ENCODE measurements around the gene CLINT1.
"Not testable (repeated sequence)": the region's sequence is repeated elsewhere in the genome, so short reads cannot be mapped to it uniquely, and the experiment has no call there.

The CLINT1 gene

DNA sequence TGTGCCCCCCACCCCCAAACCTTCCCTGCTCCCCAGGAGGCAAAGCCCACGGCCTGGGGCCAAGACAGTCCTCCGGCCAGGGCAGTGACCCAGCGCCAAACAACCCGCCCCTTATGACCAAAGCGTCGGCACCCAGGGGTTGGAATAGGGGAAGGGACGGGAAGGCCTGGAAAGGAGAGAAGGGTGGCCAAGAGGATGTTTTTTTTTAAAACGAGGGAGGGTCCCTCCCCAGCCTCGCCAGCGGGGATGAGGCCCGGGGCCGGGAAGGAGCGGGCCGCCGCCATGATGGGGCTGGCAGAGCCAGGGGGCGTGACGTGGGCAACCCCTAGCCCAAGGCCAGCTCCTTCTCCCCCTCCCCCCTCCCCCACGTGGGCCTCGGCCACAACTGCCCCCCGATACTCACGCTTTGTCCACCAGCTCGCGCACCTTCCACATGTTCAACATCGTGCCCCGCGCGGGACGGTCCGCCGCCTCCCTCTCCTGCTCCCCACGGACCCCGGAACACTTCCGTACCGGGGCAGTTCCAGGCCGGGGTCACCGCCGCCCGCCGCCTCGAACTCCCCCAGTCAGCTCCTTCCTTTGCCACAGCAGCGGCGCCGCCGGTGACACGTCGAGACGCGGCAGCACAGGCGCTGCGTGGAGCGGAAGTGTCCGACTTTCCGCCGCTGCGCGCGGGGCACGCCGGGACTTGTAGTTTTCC is at the start of gene CLINT1:
Gene CLINT1, minus strand, starts transcription at position 619 of the 700 bp plus-strand sequence. Its CDS starts 175 bp downstream, at position 444.
- DNase-seq (ENCODE audit: low read depth): peak; percentile 91

- no peak for DNase-seq (ENCODE audit: low read depth)
Observed at GRCh38 chr5:157908459-157908858, 49.5 kb upstream of the CLINT1 start.

DNA sequence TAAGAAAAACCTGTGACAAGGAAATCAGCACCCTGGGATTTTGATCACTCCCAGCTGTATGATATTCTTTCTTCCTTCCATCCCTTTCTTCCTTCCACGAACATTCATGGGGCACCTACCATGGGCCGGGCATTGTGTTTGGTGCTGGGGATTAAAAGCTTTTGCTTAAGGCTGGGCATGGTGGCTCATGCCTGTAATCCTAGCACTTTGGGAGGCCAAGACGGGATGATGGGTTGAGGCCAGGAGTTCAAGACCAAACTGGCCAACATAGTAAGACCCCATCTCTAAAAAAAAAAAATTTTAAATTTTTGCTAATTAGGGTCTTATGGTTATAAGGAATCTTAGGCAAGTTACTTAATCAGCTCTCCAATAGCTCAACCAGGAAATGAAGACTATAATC is 48.5 kb upstream of the CLINT1 start:
- DNase-seq (ENCODE audit: low read depth): no peak

GRCh38 chr5:157903117-157903450 is 44.1 kb upstream of the CLINT1 start:
- DNase-seq (ENCODE audit: low read depth): peak; percentile 5

DNA sequence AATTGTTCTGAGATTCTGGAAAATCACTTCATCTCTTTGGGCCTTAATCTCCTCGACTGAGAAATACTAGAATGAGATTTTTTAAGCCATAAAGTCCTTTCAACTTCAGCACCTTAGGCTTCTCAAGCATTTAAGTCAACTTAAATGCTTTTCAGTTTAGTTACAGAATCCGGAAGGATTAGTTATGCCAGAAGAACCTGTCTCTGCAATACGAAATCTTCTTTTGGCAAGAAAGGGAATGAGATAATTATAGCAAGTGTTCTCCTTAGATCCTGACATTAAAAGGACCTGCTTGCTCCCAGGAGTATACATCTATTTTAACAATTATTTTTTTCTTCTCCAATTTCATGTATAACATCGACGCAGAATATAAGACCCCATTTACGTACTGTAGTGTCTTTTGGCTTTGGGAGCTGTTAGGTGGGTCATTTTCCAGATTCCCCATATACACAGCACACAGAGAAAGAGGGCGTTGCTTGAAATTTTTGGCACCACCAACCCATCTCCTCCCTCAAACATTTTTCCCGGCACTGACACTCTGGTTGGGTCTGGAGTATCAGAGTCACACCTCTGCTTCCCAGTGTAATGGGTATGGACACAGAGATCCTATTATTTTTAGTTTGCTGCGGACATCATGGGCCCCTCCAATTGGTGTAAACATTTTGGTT is 43.6 kb upstream of the CLINT1 start:
- DNase-seq (ENCODE audit: low read depth): no peak

- DNase-seq (ENCODE audit: low read depth): no peak
Observed at GRCh38 chr5:157900644-157901043, 41.7 kb upstream of the CLINT1 start.

GRCh38 chr5:157893611-157894010 is 34.7 kb upstream of the CLINT1 start:
- no peak for DNase-seq (ENCODE audit: low read depth)

GRCh38 chr5:157892974-157893373 is 34.0 kb upstream of the CLINT1 start:
- no peak for DNase-seq (ENCODE audit: low read depth)

DNA sequence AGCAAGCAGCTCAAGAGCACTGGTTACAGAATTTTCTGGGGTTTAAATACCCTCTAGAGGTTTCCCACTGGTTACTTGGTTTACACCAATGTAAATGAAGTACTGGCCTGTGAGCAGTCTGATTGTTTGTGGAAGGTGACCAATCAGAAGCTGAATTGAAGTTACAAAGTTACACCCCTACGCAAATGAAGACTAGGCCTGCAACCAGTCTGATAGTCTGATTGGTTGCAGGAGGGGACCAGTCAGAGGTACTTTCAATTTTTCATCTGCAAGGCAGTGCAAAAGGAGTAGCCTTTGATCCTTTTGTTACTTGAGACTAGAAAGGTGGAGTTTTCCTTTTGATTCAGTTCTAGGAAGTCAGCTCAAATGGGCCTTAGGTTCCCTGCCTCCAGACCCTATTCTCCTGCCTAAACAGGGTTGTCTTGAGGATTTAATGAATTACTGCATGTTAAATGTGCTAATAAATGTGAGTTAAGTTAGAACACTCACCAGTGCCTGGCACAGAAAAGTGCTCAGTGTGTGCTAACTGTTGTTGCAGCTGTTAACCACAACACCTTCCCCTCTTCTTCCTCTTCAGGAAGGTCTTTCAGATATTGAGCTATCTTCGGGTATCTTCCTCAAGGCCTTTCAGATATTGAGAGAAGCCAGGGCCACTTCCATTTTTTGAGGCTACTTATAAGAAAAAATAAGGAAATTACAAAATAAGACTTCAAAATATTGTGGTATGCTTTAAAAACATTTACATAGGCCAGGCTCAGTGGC is 32.1 kb upstream of the CLINT1 start:
- DNase-seq (ENCODE audit: low read depth): no peak

DNA sequence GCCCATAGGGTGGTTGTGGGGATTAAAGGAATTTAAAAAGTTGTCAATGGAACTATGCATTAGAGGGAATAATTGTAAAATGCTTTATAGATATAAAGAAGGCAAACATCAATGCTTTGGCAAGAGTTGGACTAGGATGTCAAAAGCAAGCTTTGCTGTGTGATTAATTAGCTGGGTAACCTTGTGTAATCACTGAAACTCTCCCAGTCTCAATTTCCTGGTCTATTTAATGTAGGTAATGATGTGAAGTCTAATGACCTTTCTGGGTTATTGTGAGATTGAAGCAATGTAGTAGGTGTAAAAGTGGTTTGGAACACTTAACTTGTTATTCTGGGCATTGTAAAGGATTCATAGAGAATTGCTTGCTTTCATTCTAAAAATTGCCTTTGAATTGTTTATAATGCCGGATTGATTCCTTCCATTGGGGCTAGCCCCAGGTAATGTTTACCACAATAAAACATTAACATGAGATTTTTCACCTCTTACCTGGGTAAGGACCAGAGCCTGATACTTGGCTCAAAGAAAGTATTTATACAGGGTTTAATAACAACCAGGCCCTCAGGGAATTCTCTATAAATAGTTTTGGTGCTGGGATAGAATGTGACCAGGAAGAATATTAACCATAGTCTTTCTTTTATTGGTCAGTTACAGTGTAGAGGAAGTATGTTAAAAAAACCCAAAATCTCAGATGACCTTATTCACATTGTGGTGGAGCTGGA is 30.0 kb upstream of the CLINT1 start:
- no peak for DNase-seq (ENCODE audit: low read depth)

DNA sequence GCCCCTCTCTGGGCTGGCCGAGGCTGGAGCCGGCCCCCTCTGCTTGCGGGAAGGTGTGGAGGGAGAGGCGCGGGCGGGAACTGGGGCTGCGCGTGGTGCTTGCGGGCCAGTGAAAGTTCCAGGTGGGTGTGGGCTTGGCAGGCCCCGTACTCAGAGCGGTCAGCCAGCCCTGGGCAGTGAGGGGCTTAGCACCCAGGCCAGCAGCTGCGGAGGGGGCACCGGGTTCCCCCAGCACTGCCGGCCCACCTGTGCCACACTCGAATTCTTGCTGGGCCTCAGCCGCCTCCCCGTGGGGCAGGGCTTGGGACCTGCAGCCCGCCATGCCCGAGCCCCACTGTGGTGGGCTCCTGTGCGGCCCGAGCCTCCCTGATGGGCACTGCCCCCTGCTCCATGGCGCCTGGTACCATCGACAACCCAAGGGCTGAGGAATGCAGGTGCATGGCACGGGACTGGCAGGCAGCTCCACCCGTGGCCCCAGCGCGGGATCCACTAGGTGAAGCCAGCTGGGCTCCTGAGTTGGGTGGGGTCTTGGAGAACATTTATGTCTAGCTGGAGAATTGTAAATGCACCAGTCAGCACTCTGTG is 27.9 kb upstream of the CLINT1 start:
- DNase-seq (ENCODE audit: low read depth): no peak

DNA sequence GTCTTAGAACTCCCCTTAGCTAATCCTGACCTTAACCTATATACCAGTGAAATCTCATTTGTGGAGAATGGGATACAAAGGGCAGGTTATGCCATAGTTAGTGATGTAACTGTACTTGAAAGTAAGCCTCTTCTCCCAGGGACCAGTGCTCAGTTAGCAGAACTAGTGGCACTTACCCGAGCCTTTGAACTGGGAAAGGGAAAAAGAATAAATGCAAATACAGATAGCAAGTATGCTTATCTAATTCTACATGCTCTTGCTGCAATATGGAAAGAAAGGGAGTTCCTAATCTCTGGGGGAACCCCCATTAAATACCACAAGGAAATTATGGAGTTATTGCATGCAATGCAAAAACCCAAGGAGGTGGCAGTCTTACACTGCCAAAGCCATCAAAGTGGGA is 26.1 kb upstream of the CLINT1 start:
- not testable (repeated sequence) for DNase-seq (ENCODE audit: low read depth)

GRCh38 chr5:157881498-157881897 is 22.6 kb upstream of the CLINT1 start:
- DNase-seq (ENCODE audit: low read depth): not testable (repeated sequence)

DNA sequence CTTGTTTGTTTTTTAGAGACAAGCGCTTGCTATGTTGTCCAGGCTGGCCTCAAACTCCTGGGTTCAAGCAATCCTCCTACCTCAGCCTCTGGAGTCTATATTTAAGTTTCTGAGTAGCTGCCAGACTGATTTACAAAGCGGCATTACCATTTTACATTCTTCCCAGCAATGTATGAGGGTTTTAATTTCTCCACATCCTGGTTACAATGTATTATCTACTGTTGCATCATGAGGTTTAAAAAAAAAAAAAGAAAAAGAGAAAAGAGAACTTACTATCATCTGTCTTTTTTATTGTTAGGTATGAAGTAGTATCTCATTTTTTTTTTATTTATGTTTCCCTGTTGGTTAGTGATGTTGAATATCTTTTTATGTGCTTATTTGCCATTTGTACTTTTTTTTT is 18.9 kb upstream of the CLINT1 start:
- no peak for DNase-seq (ENCODE audit: low read depth)

DNA sequence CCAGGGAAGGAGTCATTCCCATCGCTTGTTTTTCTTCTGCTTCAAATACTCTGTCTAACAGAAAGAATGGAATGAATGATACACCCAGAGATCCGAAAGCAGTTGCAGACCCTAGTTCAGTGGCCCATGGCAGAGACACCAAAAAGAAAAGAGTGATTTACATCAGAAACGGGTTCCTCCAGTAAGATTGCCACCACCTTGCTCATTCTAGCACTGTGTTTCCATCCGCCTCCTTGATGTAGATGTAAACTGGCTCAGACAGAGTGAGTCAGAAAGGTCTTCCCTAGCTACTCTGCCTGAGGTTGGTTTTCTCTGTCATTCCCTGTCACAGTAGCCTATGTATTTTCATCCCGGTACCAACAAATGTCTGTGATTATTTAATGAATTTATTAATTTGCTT is 15.9 kb upstream of the CLINT1 start:
- DNase-seq (ENCODE audit: low read depth): no peak

DNA sequence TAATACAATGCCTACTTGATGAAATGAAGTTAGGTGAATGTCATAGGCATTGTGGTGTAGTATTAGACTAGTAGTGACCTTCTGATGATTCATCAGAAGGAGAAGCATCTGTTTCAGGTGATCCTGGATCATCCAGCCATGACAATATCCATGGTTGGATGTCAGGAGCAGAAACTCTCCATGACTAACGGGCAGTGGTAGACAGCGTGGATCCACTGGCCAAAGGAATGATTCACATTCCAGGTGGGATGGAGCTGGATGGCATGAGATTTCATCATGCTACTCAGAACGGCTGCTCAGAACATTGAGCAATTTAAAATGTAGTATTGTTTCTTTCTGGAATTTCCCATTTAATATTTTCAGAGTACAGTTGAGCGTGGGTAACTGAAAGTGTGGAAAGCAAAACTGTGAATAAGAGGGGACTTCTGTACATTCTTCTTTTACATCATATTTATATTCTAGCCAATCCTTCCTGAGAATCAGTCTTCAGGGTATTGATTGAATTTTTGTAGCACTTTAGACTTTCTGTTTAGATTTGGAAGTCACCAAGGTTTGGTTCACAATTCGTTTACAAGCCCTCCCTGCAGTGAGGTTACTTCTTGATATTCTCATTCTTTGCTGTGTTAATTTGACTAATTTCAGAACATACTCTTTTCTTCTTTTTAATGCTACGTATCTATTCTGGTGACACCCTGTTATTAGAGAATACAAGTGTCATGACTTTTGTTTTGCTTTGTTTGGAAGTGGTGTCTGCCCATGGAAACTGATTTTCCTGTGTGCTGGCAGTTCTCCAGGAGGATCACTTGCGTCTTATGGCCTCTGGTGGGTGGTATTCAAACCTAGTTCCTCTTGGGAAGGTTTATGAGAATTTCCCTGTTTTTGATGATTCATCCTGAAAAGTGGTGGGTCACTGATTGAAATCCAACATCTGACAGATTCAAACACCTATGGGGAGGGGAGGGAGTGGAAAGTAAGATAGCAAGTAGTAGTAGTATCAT is 12.2 kb upstream of the CLINT1 start:
- peak; percentile 59 for DNase-seq (ENCODE audit: low read depth)

- no peak for DNase-seq (ENCODE audit: low read depth)
Observed at GRCh38 chr5:157867751-157868387, 8.9 kb upstream of the CLINT1 start.

DNA sequence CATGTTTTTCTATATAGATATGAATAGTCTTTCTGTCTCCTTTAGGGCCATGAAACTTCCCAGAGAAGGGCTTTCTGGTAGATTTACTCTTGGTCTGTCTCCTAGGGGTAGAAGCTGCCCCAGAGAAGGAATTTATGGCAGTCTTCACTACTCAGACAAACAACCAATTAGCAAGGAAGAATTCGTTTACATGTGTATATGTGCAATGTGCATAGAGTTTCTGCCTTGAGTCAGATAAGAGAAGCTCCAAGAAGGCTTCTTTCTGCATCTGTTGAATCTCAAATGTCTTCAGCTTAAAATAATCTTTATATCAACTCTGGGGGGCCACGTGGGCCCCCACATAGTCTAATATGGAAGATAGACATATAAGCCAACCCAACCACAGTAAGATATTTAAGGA is 7.6 kb upstream of the CLINT1 start:
- no peak for DNase-seq (ENCODE audit: low read depth)

DNA sequence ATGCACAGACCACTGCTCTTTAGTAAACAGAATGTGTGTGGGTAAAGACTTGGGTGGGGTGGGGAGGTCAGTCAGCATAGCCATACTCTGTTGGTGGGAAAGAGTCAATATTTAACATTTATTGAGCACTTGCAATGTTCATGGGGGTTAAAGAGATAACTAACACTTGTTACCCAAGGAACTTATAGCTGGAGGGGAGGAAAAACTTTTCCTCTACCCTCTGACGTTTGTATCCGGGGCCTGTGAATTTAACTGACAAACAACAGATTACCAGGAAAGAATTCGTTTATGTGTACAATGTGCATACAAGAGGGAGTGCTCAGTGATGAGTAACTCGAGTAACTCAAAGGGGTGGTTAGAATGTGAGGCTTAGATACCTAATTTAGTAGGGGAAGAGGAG is 6.8 kb upstream of the CLINT1 start:
- DNase-seq (ENCODE audit: low read depth): peak; percentile 47

GRCh38 chr5:157864067-157864466 is 5.1 kb upstream of the CLINT1 start:
- DNase-seq (ENCODE audit: low read depth): no peak
